HUDEP-2 (cell line): ENCODE results near the gene SPTBN1.
A peak's percentile ranks its signal among the peaks of the same experiment; 100 is the strongest.

Experiments used
- DNase-seq, 76 experiments: peaks; one replicate each; lab custom pipeline; 2025; ENCODE audit not compliant: unreplicated experiment in 76 of 76; lab: John Stamatoyannopoulos, UW

The SPTBN1 gene

GRCh38 chr2:54638774-54639187 is 182.7 kb downstream of the SPTBN1 start:
- DNase-seq = no peak

DNA sequence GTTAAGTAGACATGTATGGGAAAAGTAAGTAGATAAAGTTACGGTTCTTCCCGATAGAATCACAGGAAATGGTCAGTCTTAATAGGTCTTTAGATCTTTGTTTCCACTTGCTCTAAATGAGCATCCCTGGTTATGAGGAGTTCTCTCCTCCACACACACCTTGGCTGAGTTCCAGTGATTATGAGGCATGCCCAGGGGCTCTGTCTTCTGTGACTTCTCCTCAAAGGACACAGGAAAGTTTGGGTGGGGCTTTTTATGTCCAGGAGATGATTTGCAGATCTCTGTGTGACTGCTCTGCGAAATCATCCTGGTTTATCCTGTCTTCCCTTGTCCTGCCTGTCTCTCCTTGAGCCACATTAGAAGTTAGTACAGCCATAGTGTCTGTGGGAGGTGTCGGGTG is 183.5 kb downstream of the SPTBN1 start:
- DNase-seq = no peak

GRCh38 chr2:54640834-54641540 is 184.9 kb downstream of the SPTBN1 start:
- no peak for DNase-seq

GRCh38 chr2:54641988-54642387 is 185.9 kb downstream of the SPTBN1 start:
- DNase-seq = no peak

GRCh38 chr2:54642677-54643430 is 186.7 kb downstream of the SPTBN1 start:
- DNase-seq = no peak

DNA sequence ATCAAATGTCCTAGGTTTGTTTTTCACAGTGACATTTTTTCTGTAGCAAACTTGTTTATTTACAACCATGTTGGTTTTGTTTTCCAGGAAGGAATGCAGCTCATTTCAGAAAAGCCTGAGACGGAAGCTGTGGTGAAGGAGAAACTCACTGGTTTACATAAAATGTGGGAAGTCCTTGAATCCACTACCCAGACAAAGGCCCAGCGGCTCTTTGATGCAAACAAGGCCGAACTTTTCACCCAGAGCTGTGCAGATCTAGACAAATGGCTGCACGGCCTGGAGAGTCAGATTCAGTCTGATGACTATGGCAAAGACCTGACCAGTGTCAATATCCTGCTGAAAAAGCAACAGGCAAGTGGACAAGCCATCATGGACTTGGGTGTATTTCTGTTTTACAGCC is 188.1 kb downstream of the SPTBN1 start:
- DNase-seq = no peak

DNA sequence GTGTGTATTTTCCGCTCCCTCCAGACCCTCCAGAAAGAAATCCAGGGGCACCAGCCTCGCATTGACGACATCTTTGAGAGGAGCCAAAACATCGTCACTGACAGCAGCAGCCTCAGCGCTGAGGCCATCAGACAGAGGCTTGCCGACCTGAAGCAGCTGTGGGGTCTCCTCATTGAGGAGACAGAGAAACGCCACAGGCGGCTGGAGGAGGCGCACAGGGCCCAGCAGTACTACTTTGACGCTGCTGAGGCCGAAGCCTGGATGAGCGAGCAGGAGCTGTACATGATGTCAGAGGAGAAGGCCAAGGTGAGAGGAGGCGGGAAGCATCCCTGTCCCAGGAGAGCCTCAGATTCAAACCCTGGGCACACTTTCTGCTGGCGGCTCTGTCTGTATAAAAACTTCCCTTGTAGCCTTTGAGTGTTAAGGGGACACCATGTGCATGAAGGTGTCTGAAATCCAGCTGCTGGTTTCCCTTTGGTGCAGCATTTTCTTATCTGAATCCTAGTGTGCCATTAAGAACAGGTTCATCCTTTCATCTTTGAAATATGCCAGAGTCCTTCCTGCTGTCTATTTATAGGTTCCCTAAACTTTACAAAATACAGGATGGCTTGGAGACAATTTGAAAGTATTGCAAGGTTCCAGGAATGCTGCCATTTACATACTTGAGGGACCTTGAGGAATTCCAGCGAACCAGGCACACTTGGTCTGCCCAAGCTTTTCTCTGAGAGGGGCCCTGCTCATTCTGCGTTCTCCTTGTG is 190.2 kb downstream of the SPTBN1 start:
- no peak for DNase-seq

DNA sequence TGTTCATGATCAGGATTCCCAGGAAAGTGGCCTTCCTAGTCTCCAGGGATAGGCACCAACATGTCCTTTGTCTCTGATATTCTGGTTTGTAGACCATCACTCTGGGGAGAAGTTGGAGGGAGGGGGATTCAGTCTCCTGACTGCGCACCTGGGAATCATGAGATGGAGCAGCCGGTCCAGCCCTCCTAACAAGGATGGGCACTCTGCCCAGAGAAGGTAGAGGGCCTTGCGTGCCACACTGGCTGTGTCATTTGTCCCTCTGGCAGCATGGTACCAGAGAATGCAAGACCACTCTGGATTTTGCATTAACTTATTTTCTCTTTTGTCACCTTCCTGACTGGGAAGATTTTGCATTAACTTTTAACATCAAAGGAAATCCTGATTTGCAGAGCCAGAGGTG is 192.1 kb downstream of the SPTBN1 start:
- DNase-seq = no peak

DNA sequence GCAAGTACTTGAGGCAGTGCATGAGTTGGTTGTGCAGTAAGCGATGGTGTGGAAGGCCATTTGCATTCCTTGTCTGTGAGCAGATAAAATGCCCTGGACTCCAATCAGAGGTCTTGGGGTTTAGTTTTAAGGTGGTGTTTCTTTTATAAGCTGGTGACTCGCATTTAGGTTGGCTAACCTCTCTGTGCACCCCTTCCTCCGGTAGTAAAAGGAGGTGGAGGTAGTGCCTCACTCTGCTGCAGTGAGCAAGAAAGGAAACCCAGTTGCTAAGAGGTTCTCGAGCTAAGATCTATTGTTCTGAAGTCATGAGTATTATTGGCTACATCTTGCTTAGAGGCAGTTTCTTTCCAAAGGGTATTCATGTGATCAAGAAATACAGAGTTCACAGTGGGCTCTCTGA is 193.1 kb downstream of the SPTBN1 start:
- no peak for DNase-seq

DNA sequence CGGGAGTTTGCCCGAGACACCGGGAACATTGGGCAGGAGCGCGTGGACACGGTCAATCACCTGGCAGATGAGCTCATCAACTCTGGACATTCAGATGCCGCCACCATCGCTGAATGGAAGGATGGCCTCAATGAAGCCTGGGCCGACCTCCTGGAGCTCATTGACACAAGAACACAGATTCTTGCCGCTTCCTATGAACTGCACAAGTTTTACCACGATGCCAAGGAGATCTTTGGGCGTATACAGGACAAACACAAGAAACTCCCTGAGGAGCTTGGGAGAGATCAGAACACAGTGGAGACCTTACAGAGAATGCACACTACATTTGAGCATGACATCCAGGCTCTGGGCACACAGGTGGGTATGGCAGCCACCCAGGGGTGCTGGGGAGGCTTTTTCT is 193.5 kb downstream of the SPTBN1 start:
- DNase-seq = no peak

DNA sequence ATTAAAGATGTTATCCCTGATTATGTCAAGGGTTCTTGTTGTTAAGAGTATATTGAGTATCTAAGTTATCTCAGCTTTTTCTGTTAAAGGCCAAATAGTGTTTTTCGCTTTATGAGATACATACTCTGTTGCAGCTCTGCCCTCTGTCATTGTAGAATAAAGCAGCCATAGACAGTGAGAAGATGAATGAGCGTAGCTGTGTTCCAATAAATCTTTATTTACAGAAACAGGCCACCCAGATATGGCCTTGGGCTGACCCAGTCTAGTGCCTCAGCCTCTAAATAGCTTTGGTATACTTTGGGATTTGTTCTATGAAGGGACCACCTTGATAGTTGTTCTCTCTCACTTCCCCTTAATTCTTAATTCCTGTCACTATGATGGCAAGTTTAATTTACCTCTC is 194.5 kb downstream of the SPTBN1 start:
- DNase-seq = no peak

GRCh38 chr2:54651291-54651690 is 195.2 kb downstream of the SPTBN1 start:
- DNase-seq = no peak

GRCh38 chr2:54652540-54652939 is 196.4 kb downstream of the SPTBN1 start:
- DNase-seq = peak in 1 of 76 experiments; percentile 5

DNA sequence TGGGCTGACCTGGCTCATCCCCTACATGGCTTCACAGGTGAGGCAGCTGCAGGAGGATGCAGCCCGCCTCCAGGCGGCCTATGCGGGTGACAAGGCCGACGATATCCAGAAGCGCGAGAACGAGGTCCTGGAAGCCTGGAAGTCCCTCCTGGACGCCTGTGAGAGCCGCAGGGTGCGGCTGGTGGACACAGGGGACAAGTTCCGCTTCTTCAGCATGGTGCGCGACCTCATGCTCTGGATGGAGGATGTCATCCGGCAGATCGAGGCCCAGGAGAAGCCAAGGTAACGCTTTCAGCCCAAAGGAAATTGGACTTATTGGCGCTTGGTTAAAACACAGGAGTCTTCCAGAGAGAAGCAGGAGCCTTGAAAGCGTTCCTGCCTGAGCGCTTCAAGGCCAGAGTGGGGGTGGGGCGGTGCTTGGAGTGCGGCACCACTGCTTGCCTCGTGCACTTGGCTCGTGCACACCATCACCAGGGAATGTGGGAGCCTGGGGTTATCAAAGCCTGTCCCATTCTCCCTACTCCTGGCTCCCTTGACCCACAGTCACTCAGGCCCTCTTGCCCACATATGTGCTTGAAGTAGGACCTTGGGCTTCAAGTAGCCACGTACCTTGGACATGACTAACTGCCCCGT is 197.6 kb downstream of the SPTBN1 start:
- DNase-seq = no peak

DNA sequence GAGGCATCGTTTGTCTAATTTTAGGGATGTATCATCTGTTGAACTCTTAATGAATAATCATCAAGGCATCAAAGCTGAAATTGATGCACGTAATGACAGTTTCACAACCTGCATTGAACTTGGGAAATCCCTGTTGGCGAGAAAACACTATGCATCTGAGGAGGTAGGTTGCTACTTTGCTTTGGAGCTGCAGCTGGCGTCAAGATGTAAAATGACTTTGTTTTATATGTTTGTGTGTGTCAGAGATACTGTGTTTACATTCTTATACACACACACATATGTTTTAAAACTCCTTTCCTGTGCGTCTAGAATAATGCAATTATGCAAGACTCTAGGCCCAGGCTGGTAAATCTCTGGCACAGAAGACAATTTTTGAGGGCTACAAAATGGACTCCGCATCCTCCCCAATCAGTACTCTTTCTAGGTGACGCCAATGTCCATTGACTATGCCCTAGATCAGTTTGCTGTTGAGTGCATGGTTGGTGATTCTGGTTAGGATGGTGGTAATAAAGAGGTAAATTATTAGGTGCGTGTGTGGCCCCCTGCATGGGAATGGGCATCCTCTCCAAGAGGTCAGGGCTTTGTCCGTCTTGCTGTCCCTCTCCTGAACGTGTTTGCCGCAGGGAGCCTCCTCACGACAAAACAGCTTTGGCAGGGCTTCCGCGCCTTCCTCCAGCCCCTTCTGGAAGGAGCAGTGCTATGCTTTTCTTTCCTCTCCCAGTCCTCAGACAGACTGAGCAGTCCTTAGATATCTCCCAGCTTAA is 199.1 kb downstream of the SPTBN1 start:
- no peak for DNase-seq

DNA sequence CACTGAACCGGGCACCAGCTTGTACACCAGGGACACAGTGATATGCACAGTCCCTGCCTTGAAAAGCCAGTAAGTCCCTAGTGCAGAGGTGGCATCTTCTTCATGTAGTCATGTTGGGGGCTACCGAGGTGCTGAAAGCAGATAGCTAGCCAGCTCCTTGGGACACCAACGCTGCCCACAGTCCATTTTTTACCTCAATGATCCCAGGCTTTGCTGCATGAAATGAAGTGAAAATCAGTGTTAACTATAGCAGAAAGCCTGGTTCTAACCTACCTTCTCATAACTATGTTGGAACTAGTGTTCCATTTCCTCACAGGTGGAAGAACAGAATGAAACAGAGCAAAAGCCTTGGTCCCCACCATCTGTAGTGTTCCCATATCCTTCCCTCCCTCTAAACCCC is 200.7 kb downstream of the SPTBN1 start:
- no peak for DNase-seq

DNA sequence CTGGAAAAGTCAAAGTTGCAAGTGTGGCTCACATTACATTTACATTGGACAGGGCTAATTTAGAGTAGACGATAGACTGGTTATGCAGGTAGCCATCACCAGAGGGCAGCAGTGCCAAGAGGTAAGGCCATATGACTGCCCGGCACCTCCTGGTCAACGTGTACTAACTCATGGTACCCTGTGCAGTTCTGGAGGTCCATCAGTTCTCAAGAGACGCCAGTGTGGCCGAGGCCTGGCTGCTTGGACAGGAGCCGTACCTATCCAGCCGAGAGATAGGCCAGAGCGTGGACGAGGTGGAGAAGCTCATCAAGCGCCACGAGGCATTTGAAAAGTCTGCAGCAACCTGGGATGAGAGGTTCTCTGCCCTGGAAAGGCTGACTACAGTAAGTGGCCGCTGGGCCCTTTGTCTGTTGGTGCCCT is 201.5 kb downstream of the SPTBN1 start:
- DNase-seq = peak in 40 of 76 experiments; percentile 3 to 72 (median 26)

DNA sequence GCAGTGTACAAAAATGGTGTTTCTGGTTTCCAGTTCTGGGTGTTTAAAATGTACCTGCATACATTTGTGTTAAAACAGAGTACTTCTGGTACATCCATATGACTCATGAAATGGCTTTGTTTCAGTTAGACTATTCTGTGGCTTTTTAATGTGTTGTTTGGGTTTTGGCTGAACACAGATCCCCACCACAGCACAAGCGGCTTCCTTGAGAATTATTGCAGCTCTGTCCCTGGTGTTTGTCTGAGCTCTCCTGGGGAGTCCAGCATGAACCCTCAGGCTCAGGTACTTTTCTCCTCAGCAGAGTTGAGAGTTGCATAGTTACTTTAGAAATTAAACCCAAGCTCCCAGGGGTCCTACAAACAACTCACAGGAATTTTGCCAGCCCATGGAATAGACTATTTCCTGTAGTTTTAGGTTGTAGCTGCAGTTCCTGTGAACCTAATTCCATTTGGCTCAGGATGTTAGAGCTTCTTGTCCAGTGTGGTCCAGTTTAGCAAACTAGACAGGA is 202.5 kb downstream of the SPTBN1 start:
- no peak for DNase-seq

GRCh38 chr2:54659527-54659926 is 203.4 kb downstream of the SPTBN1 start:
- DNase-seq = no peak

DNA sequence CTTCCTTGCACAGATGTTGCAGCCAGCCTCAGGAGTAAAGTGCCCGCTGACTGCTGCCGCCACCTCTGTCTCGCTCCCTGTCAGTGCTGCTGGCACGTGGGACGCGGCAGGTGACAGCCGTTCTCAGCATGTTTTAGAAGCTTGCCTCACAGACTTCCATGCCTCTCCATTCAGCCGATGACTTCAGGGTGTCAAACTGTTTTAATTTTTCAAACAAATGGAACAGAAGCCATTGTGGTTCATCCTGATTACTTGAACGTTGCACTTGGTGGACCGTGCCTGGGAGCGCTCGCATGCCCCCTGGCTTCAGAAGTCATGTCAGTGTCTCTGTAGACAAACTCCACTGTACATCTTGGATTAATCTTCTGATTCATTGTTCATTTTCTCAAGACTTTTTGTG is 204.6 kb downstream of the SPTBN1 start:
- no peak for DNase-seq
